Head of caudate nucleus (tissue), 42 donors: ENCODE measurements around the gene PLAA.

Experiments
- DNase-seq, 42 donors: peaks; one replicate each; pipeline versions ENCODE4 v3.0.0 to v3.0.0-alpha.2; 2020 to 2021; ENCODE audit warnings: mixed read lengths in 7 of 42
- intact Hi-C: fragments of 100-400 bp; cut with DNase I; formaldehyde crosslinking; loops from one replicate; pipeline ENCODE4 v1.15.0; 2022

PLAA gene

DNA sequence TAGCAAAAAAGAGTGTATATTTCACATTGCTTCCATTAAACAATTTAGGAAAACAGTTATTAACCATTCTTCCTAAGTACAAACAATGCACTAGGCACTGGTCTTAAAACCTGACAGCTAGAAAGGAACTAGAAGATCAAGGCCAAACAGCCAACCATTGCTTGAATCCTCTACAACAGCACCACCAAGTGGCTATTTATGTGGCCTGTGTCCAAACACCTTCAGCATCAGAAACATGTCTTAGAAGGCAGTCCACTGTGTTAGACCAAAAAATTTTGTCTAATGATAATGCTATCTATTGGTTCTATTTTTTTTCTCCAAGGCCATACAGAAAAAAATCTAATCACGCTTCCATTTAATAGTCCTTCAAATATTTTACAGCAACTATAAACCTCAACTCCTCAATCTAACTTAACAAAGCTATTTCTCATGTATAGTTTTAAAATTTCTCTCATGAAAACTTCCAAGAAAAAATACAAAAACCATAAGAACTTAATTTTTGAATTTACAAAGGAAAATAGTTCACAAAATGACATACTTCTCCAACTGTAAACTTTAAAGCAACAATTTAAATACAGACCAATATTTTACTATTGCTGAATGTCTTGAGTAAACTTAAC, 90.5 kb downstream of the PLAA start:
- intact Hi-C loops: no loop called here
- peak in 7 of 42 donors; percentile 3 to 45 (median 19) for DNase-seq
